Breast epithelium (tissue), 4 donors: ENCODE measurements around the gene KLRC3. TPM values are rescaled to one million over a fixed set of nuclear protein-coding genes. Genes with fewer than 3 reads are reported as not detected.
A peak's percentile ranks its signal among the peaks of the same experiment; 100 is the strongest.
"Not testable (repeated sequence)": the region's sequence is repeated elsewhere in the genome, so short reads cannot be mapped to it uniquely, and the experiment has no call there.

Experiments
- DNase-seq, 2 donors: peaks; one replicate each; pipeline ENCODE4 v3.0.0-alpha.2; 2019; ENCODE audit warnings: low spot score in 2 of 2
- H3K27ac ChIP-seq, 2 donors: fragments of 200-600 bp; sonication (generic) in 1 of 2; one replicate each; pipeline ENCODE4 v1.5.1; 2016 to 2019; ENCODE audit warnings: mild to moderate bottlenecking in 1 of 2
- H3K27me3 ChIP-seq, 2 donors: fragments of 200-600 bp; sonication (generic) in 1 of 2; one replicate each; pipeline versions ENCODE4 v1.5.1 to v1.6.0; 2017 to 2019; ENCODE audit warnings: control low read depth in 1 of 2, mild to moderate bottlenecking in 1 of 2
- H3K36me3 ChIP-seq: fragments of 200-600 bp; one replicate; pipeline ENCODE4 v1.5.1; 2019
- H3K4me1 ChIP-seq, 2 donors: fragments of 200-600 bp; sonication (generic); one replicate each; pipeline ENCODE4 v1.5.1; 2016 to 2019; ENCODE audit warnings: control low read depth in 1 of 2
- H3K4me3 ChIP-seq, 3 donors: fragments of 200-600 bp; sonication (generic); 1 replicate in 2 of 3; 2 replicates in 1 of 3; pipeline ENCODE4 v1.5.1; 2016 to 2019; ENCODE audit warnings: mild to moderate bottlenecking in 3 of 3, moderate library complexity in 2 of 3
- H3K9me3 ChIP-seq, 2 donors: fragments of 200-600 bp; sonication (generic) in 1 of 2; one replicate each; pipeline ENCODE4 v1.5.1; 2016 to 2019; ENCODE audit warnings: control low read depth in 1 of 2
- POLR2A ChIP-seq: fragments of 450-650 bp; IDR thresholded peaks from one replicate; pipeline ENCODE4 v1.6.1; 2016; ENCODE audit warnings: antibody characterized with exemption, mild to moderate bottlenecking, moderate library complexity
- POLR2AphosphoS5 ChIP-seq, 3 donors: sonication (generic); formaldehyde crosslinking; IDR thresholded peaks; one replicate each; pipeline ENCODE4 v1.6.1; 2017; ENCODE audit warnings: antibody characterized with exemption in 3 of 3
- intact Hi-C: fragments of 100-400 bp; cut with DNase I; formaldehyde crosslinking; loops from one replicate; pipeline ENCODE4 v1.15.1; 2023; ENCODE audit warnings: low total_unique reads
- total RNA-seq, 3 donors: library from RNA; depleted of rRNA; stranded (reverse); fragments of >200 nt; gene quantifications; one replicate each; pipeline ENCODE4 v1.1.0, GENCODE V29; 2016
- TF ChIP-seq, protein P1 (sequence below), 3 donors: fragments of 450-650 bp; IDR thresholded peaks; one replicate each; pipeline ENCODE4 v1.5.1; 2016 to 2017; ENCODE audit warnings: antibody characterized with exemption in 3 of 3, mild to moderate bottlenecking in 3 of 3, moderate library complexity in 3 of 3

Gene KLRC3
- total RNA-seq, 3 donors from 2014 or later = not detected

DNA sequence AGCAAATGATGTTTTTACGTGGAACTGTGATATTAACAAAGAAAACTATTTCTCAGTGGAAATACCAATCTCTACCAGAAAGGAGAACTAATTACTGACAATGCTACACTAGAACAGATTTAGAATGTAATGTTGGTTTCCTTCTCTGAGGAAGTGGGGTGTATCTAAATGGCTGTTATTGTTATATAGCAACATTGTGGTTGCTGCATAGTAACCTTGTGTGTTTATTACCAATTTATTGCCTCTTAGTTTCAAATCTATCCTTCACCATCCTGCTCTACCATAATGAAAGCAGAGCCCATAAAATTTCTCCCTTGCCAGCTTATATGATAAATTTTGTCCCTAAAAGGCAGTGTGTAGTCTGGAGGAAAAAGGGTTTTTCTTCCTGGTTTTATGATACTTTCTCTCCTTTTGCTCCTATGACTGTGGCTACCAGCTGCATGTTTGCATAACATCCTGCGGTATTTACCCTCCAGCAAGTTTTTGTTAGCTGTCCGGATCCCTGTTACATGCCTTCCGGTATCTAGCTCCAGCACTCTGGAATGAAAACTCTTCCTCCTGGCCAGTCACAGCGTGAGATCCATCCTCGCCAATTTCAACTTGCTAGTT is 24.9 kb downstream of the KLRC3 start:
- H3K4me3 ChIP-seq = peak overlapping the region in 1 of 3 donors; percentile 44
- peak in 1 of 2 donors; percentile 69 for DNase-seq
- no peaks in the 10 kb centered on the region for H3K9me3 ChIP-seq
- intact Hi-C loops = no loop called here
- TF ChIP-seq POLR2A (no peak), POLR2AphosphoS5 (IDR thresholded peaks at IDR 0.05) (peak in 1 of 3 donors; percentile 58)
- H3K27me3 ChIP-seq = no peaks in the 10 kb centered on the region
- H3K36me3 ChIP-seq = no peaks in the 10 kb centered on the region
- H3K27ac ChIP-seq = peak overlapping the region; percentile 75 to 86
- H3K4me1 ChIP-seq = peaks cover 0 to 4% of the 10 kb centered on the region in 2 donors

DNA sequence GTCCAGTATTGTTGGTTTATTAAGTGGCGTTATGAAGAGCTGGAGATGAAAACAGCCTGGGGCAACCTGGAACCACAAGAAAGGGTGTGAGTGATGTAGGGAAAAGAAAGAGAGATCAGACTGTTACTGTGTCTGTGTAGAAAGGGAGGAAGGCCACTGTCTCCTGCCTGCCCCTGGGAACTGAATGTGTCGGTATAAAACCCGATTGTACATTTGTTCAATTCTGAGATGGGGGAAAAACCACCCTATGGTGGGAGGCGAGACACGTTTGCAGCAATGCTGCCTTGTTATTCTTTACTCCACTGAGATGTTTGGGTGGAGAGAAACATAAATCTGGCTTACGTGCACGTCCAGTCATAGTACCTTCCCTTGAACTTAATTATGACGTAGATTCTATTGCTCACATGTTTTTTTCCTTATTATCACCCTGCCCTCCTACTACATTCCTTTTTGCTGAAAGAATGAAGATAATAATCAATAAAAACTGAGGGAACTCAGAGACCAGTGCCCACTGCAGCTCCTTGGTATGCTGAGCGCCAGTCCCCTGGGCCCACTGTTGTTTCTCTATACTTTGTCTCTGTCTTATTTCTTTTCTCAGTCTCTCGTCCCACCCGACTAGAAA is 25.8 kb downstream of the KLRC3 start:
- peak overlapping the region; percentile 75 to 86 for H3K27ac ChIP-seq
- intact Hi-C loops, H3K27me3 ChIP-seq, H3K36me3 ChIP-seq, H3K4me3 ChIP-seq, H3K4me1 ChIP-seq, DNase-seq, H3K9me3 ChIP-seq: not testable (repeated sequence)

DNA sequence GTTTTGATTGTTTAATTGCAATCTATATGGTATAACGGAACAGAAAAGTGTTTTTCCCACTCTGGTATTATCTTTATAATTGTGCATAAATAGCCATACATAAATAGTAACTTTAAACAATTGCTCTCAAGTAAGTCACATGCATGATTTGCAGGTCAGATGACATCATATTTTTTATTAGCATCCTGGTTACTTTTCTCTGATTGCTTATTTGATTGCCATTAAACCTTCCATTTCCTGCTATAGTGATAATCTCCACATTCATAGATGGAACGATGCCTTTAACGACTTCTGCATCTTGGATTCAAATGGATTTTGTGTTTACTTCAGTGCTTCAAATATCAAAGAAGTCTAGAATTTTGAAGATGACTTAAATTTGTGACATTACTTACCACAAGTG is 27.1 kb downstream of the KLRC3 start:
- no peak for DNase-seq
- H3K4me1 ChIP-seq = peaks cover 0 to 4% of the 10 kb centered on the region in 2 donors
- intact Hi-C loops = no loop called here
- H3K27ac ChIP-seq = peak overlapping the region in 1 of 2 donors; percentile 14
- H3K4me3 ChIP-seq = no peak overlapping the region
- TF ChIP-seq, protein P1, sequence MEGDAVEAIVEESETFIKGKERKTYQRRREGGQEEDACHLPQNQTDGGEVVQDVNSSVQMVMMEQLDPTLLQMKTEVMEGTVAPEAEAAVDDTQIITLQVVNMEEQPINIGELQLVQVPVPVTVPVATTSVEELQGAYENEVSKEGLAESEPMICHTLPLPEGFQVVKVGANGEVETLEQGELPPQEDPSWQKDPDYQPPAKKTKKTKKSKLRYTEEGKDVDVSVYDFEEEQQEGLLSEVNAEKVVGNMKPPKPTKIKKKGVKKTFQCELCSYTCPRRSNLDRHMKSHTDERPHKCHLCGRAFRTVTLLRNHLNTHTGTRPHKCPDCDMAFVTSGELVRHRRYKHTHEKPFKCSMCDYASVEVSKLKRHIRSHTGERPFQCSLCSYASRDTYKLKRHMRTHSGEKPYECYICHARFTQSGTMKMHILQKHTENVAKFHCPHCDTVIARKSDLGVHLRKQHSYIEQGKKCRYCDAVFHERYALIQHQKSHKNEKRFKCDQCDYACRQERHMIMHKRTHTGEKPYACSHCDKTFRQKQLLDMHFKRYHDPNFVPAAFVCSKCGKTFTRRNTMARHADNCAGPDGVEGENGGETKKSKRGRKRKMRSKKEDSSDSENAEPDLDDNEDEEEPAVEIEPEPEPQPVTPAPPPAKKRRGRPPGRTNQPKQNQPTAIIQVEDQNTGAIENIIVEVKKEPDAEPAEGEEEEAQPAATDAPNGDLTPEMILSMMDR (IDR thresholded peaks at IDR 0.05) = no peak
- TF ChIP-seq POLR2AphosphoS5 (IDR thresholded peaks at IDR 0.05) = no peak
- TF ChIP-seq POLR2A = no peak
- no peaks in the 10 kb centered on the region for H3K9me3 ChIP-seq
- H3K27me3 ChIP-seq = no peaks in the 10 kb centered on the region
- no peaks in the 10 kb centered on the region for H3K36me3 ChIP-seq

DNA sequence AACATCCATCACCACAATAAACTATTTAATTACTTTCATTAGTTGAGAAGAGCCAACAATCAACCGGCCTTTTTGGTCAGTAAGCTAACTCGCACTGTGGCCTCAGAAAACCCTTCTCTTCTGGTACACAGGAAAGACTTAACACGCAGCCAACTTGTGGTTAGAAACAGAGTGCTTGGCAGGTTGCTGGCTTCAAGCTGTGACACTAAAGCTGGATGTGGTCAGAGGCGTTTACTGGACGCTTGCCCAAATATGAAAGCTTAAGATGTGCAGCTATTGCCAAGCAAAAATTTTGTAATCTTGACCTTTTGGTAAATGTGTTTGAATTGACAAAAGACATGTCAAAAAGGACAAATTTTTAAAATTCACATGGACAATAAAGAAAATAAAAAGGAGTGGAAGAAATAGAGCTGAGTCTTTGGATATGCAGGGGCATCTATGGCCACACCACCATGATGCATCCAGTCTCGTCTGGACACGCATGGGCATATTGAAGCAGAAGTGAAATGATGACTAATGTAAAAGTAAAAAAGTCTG is 27.9 kb downstream of the KLRC3 start:
- DNase-seq = peak in 1 of 2 donors; percentile 78
- Histone ChIP-seq H3K36me3 (no peaks in the 10 kb centered on the region), H3K9me3 (no peaks in the 10 kb centered on the region), H3K4me1 (peaks cover 0 to 4% of the 10 kb centered on the region in 2 donors), H3K4me3 (no peak overlapping the region), H3K27ac (peak overlapping the region in 1 of 2 donors; percentile 7), H3K27me3 (no peaks in the 10 kb centered on the region)
- TF ChIP-seq POLR2AphosphoS5 (IDR thresholded peaks at IDR 0.05) = no peak
- intact Hi-C loops = no loop called here

DNA sequence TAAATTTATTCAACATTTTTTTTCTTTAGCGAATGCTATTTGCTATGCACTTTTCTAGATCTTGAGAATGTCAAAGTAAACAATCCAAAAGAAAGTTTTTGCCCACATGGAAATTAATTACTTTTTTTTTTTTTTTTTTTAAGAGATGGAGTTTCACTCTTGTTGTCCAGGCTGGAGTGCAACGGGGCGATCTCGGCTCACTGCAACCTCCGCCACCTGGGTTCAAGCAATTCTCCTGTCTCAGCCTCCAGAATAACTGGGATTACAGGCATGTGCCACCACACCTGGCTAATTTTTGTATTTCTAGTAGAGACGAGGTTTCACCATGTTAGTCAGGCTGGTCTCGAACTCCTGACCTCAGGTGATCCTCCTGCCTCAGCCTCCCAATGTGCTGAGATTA is 29.4 kb downstream of the KLRC3 start:
- H3K27me3 ChIP-seq, DNase-seq, H3K9me3 ChIP-seq, H3K36me3 ChIP-seq, H3K4me3 ChIP-seq, H3K4me1 ChIP-seq, H3K27ac ChIP-seq, intact Hi-C loops: not testable (repeated sequence)

DNA sequence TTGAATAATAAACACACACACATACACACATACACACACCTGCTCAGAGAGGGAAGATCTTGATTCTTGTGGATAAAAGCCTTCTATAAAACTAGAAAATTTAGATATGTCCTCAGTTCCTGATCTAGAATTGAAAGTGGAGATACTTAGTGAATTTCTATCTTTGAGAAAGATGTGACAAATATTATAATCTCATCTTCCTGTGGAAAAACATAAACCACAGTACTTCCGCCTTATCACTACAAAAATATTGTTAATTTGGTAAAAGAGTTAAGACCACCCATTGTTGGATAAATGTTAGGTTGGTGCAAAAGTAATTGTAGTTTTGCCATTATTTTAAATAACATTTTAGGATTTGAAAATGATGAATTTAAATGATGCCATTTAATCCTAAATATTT is 30.5 kb downstream of the KLRC3 start, which contains the start of gene KLRK1:
Gene KLRK1 (minus strand): TSS at position 138 of the 400 bp plus-strand sequence. CDS start 1,231 bp downstream, outside the sequence.
- DNase-seq = no peak
- no peak within 1 kb of the TSS for H3K4me3 ChIP-seq
- TF ChIP-seq POLR2A = no peak
- no peak for TF ChIP-seq POLR2AphosphoS5 (IDR thresholded peaks at IDR 0.05)
- TF ChIP-seq, protein P1 (IDR thresholded peaks at IDR 0.05) = no peak
- H3K36me3 ChIP-seq = no peaks in the 10 kb centered on the region
- no peak within 1 kb of the TSS for H3K27ac ChIP-seq
- H3K9me3 ChIP-seq = no peaks in the 10 kb centered on the region
- H3K4me1 ChIP-seq = no peaks in the 10 kb centered on the region
- no peaks in the 10 kb centered on the region for H3K27me3 ChIP-seq
- intact Hi-C loops = no loop called here
